OCI-LY1 (cell line): ENCODE data around the gene DIPK1B.

Experiments
- EZH2 ChIP-seq: fragments of 200-600 bp; sonication (generic), shearing (Covaris generic); IDR thresholded peaks from 2 replicates; pipeline ENCODE4 v1.8.0; 2017; ENCODE audit warnings: borderline replicate concordance, mixed run types, mild to moderate bottlenecking, antibody characterized with exemption, low read length, moderate library complexity, mixed read lengths
- TF ChIP-seq, protein P1 (sequence below): fragments of 200-600 bp; sonication (generic), shearing (Covaris generic); IDR thresholded peaks from 2 replicates; pipeline ENCODE4 v1.5.1; 2017; ENCODE audit warnings: mild to moderate bottlenecking, antibody characterized with exemption, low read length, moderate library complexity, mixed read lengths

DNA sequence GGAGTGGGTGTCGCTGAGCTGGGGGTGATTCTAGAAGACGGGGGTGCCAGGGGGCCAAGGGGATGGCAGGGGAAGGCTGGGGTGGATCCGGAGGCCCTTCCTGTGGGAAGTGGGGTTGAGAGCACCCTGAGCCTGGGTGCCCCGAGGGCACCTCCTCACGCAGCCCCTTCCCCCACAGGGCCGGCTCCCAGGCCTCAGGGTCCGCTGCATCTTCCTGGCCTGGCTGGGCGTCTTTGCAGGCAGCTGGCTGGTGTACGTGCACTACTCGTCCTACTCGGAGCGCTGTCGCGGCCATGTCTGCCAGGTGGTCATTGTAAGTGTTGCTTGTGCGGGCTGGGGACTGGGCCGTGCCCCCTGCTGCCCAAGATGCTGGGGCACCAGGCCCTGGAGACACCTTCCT, 5.0 kb downstream of the DIPK1B start:
- TF ChIP-seq, protein P1, sequence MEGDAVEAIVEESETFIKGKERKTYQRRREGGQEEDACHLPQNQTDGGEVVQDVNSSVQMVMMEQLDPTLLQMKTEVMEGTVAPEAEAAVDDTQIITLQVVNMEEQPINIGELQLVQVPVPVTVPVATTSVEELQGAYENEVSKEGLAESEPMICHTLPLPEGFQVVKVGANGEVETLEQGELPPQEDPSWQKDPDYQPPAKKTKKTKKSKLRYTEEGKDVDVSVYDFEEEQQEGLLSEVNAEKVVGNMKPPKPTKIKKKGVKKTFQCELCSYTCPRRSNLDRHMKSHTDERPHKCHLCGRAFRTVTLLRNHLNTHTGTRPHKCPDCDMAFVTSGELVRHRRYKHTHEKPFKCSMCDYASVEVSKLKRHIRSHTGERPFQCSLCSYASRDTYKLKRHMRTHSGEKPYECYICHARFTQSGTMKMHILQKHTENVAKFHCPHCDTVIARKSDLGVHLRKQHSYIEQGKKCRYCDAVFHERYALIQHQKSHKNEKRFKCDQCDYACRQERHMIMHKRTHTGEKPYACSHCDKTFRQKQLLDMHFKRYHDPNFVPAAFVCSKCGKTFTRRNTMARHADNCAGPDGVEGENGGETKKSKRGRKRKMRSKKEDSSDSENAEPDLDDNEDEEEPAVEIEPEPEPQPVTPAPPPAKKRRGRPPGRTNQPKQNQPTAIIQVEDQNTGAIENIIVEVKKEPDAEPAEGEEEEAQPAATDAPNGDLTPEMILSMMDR, result no peak
- TF ChIP-seq EZH2, result no peak
